Kidney glomerular epithelial cell (primary cell): ENCODE results near the gene NOP58.
"Not testable (repeated sequence)": the region's sequence is repeated elsewhere in the genome, so short reads cannot be mapped to it uniquely, and the experiment has no call there.

ENCODE experiments used
- DNase-seq: peaks from one replicate; lab custom pipeline; 2025; lab: John Stamatoyannopoulos, UW

Gene NOP58

GRCh38 chr2:202265467-202266277, at the start of gene NOP58:
Gene NOP58 (plus strand): TSS chr2:202265763. CDS start chr2:202265942, 179 bp downstream.
- peak; percentile 89 for DNase-seq

GRCh38 chr2:202221873-202222272, 43.7 kb upstream of the NOP58 start:
- DNase-seq: peak; percentile 12

GRCh38 chr2:202237787-202238233, 27.8 kb upstream of the NOP58 start:
- DNase-seq: peak; percentile 15

GRCh38 chr2:202238234-202239197, 27.0 kb upstream of the NOP58 start, which contains the start of gene SUMO1:
Gene SUMO1 (minus strand): TSS chr2:202238597. CDS start chr2:202238451, 146 bp downstream.
- DNase-seq: peak; percentile 80

- not testable (repeated sequence) for DNase-seq
These were observed 17.9 kb upstream of the NOP58 start for GRCh38 chr2:202247710-202248109.

- DNase-seq: no peak
These were observed 15.9 kb upstream of the NOP58 start for GRCh38 chr2:202249521-202250253.

- DNase-seq: no peak
These were observed 14.1 kb upstream of the NOP58 start for GRCh38 chr2:202251494-202251893.

- DNase-seq: no peak
These were observed 4.0 kb upstream of the NOP58 start for GRCh38 chr2:202261531-202261930.

- DNase-seq: no peak
These were observed 1.9 kb downstream of the NOP58 start for GRCh38 chr2:202267495-202267894.

GRCh38 chr2:202269585-202269984, 4.0 kb downstream of the NOP58 start:
- DNase-seq: no peak

- DNase-seq: no peak
These were observed 4.9 kb downstream of the NOP58 start for GRCh38 chr2:202270487-202270886.

- DNase-seq: not testable (repeated sequence)
These were observed 10.6 kb downstream of the NOP58 start for GRCh38 chr2:202276078-202276720.

GRCh38 chr2:202278036-202278760, 12.6 kb downstream of the NOP58 start:
- peak; percentile 42 for DNase-seq

- peak; percentile 39 for DNase-seq
These were observed 13.4 kb downstream of the NOP58 start for GRCh38 chr2:202278944-202279343.

- no peak for DNase-seq
These were observed 21.0 kb downstream of the NOP58 start for GRCh38 chr2:202286595-202286994.

- no peak for DNase-seq
These were observed 24.0 kb downstream of the NOP58 start for GRCh38 chr2:202289394-202290204.

GRCh38 chr2:202290316-202290715, 24.8 kb downstream of the NOP58 start:
- no peak for DNase-seq

GRCh38 chr2:202290970-202291369, 25.4 kb downstream of the NOP58 start:
- DNase-seq: no peak

GRCh38 chr2:202299712-202300111, 34.1 kb downstream of the NOP58 start:
- no peak for DNase-seq

GRCh38 chr2:202306034-202306433, 40.5 kb downstream of the NOP58 start:
- DNase-seq: no peak
